NCI-H524 treated with DMSO at 0.1 percent for 48 hours (cell line): ENCODE data around the gene FAM221B.

Source experiments
- DNase-seq: peaks from one replicate; lab custom pipeline; 2025; lab: John Stamatoyannopoulos, UW

Gene FAM221B

DNA sequence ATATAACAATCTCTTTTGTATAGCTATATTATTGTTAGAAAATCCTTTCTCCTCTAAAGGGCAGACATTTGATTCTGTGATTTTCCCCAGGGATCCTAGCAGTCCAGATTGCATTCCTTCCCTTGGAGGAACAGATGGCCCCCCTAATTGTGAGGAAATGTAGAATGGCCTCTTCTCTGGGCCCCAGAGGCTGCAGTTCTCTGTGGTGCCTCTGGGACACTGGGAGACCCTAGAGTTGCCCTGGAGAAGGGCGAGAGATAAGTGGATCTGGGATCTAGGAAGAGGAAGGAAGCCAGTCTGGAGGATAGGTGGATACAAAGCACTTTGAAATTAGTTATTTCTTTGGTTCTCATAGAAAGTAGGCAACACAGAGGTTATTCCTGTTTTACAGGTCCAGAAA, 11.8 kb downstream of the FAM221B start:
- peak; percentile 75 for DNase-seq

DNA sequence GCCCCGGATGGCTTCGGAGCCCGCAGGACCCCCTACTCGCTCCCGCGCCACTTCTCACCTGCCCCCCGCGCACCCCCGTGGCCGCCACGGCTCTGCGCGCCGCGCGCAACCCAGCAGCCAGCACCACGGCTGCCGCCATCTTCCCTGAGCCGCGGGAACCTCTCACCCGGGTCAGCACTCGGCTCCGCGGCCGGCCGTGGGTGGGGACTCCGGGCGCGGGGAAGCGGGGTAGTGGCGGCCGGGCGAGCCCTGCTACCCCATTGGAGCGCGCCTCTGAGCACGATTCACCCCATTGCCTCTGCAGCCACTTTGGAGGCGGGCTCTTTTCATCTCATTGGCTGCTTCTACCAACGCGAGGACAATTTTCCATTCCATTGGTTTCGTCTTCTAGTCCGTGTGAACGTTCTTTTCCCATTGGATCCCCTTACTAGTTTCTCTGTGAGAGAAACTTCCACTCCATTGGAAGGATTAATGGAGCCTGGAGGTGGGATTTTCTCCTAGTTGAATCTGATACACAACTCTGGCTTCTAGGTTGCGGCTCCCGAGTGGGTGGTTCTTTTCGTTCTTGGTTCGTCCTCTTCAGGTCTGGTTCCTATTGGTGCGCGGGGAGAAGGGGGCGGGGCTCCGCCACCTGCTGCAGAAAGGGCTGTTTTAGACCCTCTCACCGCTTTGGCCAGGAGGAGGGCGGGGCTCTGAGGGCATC, 13.5 kb downstream of the FAM221B start, which contains the start of gene HINT2:
Gene HINT2, minus strand, starts transcription at position 202 of the 703 bp plus-strand sequence. Its CDS starts 63 bp downstream, at position 139.
- peak; percentile 98 for DNase-seq

DNA sequence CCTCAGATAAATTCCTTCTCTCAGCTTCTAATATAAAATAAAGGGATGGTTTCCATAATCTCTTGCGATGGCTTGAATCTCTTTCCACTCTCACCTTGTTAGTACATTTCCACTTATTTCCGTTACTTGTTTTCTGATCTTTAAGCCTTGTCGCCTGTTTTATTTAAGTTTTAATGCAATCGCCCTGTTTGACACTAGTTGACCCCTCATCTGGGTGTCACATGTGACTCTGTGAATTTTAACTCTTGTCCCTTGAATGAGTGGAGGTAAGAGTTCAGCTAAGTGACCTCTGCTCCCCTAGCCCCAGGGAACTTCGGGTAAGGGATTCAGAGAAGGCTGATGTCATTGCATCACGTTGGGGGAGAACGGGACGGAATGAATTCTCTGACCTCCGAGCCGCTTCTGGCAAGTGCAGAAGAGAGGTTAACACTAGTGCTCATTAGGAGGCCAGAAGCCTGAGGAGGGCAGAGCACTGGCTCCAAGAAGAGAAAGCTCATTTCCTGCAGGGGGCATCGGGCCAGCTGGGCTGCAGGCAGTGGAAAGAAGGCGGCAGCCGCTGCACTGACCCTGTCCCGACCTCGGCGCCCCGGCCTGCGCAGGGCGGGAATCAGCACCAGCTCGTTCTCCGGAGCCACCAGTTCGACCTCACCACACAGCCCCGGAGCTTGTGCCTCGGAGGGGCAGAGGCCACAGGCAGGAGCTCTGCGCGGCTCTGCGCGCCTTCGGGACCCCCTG, 14.3 kb downstream of the FAM221B start:
- no peak for DNase-seq

DNA sequence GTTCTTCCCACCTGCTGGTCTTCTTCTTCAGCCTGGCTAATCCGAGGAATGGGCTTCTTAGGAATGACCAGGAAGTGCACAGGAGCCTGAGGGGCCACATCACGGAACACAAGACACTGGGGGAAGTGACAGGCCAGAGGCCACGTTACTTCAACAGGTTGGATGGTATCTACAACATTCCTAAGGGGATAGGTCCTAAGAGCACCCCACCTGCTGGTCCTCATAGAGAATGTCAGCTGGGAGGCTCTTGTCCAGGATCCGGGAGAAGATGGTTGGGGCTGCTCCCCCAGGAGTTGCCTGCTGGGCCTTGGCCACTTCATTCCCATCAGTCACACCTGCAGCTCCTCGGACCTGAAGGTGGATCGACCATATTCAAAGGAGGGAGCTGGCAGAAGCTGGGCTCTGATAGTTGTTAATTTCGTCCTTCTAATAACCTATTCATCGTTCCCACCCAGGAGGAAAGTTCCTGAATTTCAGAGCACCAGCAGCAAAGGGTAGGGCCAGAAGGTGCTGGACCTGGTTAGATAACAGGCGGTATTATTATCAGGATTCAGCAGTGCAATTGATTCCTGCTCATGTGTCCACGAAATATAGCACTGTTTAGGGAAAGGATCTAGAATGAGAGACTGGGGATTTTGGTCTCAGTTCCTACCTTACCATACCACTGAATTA, 15.0 kb downstream of the FAM221B start:
- DNase-seq = no peak

DNA sequence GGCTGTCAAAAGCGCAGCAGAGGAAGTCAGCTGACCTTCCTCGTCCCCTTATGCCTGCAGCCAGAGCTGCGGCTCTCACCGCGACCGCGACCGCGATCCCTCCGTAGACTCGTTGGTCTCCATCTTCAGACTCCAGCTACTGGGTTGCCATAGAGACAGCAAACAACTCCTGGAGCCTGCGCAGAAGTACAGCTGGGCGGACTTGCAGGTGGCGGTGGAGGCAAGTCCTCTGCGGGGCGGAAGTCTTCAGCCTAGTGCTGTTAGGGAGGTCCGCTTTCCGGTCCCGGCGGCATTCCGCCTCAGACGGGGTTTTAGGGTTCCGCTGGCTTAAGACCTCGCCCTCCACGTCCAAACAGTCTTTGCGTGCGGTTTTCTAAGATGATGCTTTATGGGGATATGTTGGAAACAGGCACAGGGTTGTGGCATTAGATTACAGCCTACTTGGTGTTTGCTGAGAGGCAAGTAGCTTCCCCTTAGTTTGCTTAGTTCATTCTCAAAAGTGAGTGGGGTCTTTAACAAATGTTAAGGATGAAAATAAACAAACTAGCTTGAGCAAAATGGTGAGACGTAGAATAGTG, 16.4 kb downstream of the FAM221B start, which contains the start of gene SPAG8:
Gene SPAG8, minus strand, starts transcription at position 238 of the 578 bp plus-strand sequence. Its CDS starts 115 bp downstream, at position 123.
- peak; percentile 81 for DNase-seq

DNA sequence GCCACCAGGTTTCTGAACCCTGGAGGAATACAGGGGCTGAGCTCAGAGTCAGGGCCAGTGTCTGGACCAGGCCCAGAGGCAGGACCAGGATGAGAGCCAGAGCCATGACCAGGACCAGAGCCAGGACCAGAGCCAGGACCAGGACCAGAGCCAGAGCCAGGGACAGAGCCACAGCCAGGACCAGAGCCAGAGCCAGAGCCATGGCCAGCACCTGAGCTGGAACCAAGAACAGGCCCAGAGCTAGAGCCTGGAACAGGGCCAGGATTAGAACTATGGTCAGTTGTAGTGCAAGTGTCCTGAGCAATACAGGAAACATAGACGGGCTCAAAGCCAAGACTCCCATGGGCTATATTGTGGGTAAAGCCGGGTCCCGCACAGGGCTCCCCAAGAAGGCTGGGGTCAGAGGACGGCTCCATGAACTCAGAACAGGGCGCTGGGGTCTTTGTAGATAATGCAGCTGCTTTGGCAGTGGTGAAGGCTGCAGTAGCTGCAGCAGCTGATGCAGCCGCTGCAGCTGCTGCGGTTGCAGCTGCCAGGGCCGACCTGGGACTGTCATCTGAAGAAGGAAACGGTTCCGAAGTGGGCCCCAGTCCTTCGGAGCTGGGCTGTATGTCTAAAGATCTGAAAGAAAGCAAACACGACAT, 17.0 kb downstream of the FAM221B start:
- DNase-seq = no peak

DNA sequence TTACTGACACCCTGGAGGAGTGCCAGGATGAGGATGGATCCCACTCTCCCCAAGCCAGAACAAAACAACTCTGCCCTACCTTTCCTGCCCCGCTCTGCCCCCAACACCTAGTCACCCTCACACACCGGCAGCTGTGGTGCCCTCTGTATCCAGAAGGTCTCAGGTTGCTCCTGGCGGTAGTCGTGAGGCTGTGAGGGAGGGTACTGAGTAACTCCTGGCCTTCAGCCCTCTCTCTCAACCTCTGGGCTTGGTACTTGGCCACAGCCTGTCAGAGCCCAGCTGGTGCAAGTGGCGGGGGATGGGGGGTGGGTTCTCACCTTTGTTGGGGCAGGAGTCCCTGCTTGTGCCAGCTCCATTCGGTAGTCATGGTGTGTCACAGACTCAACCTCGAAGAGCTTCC, 18.4 kb downstream of the FAM221B start:
- DNase-seq = no peak

DNA sequence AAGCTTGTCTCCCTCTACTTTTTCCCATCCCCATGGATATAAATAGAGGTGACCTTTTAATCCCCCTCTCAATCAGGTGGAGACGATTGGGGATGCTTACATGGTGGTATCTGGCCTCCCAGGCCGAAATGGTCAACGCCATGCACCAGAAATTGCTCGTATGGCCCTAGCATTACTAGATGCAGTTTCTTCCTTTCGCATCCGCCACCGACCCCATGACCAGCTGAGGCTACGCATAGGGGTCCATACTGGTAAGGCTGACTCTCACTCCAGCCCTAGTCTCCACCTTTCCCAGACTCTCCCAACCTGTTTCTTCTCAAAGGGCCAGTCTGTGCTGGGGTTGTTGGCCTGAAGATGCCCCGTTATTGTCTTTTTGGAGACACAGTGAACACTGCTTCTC, 20.1 kb downstream of the FAM221B start:
- no peak for DNase-seq

DNA sequence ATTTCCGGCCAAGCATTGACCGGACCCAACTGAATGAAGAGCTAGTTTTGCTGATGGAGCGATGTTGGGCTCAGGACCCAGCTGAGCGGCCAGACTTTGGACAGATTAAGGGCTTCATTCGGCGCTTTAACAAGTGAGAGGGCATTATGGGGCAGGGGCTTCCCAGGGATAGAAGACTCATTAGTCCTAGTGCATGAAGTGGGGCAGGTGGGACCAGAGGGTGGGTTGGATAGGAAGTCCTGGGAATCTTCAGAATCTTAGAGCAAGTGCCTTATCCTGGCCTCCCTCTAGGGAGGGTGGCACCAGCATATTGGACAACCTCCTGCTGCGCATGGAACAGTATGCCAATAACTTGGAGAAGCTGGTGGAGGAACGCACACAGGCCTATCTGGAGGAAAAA, 22.4 kb downstream of the FAM221B start:
- DNase-seq = no peak

DNA sequence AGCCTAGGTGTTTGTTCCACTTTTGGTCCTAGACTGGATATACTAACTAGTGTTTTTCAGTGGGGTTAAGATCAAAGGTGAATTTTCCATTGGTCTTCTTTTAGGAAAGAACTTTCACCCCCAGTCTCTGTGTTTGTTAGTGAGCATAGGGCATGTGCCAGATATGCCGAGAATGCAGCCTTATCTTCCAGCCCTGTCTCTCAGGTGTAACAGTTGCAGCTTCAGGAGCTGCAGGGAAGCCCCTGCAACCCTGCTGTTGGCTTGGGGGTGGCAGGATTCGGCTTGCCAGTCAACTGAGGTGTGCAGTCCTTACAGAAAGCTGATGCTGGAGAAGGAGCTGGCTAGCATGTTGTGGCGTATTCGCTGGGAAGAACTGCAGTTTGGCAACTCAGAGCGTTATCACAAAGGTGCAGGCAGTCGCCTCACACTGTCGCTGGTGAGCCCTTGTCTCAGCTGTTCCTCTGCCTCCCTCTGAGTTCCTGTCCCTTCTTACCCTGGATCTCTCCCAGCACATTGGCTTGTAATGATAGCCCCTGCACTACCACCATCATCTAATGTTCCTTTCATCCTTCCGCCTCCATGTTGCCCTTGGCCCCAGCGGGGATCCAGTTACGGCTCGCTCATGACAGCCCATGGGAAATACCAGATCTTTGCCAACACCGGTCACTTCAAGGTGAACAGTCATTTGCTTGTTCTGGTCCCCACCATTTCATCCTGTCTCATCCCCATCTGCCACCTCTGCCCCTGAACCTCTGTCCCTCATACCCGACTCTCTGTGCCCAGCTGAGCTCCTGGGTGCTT, 27.0 kb downstream of the FAM221B start:
- DNase-seq = no peak

DNA sequence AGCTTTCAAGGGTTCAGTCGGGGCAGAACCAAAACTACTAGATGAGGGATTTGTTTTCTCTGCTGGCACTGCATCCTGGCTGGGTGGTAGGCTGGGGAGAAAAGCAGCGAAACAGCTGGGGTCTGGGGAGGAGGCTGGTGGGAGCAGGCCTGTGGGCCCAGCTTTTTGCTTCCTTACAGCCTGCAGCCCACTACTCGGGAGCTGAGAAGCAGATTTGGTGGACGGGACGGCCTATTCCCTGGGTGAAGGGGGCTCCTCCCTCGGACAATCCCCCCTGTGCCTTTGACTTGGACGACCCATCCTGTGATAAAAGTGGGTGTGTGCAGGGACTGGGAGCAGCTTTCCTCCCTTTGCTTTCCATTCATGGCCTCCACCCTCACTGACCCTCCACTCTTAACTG, 28.0 kb downstream of the FAM221B start:
- no peak for DNase-seq

DNA sequence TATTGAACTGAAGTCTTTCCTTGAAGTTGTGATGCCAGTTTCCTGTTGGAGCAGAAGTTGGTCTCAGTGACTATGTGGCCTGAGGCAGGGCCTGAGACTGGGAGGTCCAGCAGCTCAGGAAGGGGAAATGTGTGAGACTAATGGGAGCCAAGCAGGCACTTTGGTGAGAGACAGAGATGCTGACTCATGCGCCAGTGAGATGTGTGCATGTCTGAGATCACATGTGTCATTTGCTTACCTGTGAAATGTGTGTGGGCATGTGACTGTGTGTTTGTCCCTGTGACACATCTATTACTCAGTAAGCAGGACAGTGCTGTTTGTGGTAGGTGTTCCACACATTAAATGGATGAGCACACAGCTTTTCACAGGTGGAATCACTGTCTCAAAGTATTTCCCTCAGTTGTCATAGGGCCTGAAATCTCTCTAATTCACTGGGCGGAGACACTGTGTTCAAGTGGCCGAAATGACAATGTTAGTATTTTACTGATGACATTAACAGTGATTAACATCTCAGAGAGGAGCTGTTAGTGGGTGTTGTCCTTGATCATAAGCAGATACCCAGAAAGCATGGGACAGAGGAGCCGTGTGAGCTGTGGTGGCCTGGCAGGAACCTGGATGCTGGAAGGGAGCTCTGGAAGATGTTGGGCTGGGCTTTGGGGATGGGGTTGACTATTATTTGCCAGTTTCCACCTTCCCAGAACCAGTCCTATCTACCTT, 29.7 kb downstream of the FAM221B start:
- DNase-seq = no peak

DNA sequence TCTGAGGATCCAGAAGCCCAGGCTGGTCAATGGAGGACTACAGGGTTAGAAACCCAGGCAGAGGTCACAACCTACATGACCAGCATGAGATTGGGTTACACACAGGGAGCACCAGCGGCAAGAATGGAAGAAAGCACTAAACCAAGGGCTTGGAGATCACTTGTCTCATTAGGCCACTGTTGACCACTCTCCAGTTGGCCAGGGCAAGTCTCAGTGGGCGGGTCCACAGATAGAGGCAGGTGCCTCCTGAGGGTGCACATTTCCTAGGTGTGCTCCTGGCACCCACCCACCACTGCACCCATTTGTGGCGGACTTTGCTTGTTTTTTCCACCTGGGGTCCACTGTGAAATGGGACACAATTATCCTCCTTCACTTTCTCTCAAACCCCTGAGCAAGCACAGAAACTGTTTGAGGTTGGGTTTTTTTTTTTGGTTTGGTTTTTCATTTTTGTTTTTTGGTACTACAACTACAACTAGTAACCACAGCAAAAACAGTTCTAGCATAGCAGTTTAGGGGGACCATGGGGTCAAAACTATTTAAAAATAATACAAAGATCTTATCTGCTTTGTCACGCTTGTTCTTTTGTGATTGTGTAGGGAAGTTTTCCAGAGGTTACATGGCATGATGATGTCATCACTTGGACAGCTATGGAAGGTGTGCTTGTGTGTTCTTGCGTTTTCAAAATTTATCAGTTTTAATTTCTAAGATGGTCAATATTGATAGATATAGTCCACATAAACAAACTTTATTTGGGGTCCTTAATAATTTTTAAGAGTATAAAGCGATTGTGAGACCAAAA, 31.0 kb downstream of the FAM221B start:
- no peak for DNase-seq

DNA sequence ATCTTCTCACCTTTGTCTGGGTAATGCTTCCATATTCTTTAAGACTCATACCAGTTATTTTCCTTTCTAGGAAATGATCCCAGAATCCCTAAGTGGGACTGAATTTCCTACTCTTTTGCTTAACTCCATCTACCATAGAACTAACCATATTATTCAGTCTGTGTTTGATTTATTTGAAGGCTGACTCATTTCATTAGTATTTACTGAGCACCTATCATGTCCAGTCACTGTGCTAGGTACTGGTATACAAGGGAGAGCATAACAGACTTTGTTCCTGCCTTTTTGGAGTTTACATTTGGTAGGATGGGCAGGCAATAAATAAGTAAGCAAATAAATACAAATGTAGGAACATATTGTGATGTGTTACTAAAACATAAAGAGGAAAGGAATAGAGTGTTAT, 32.8 kb downstream of the FAM221B start:
- DNase-seq = no peak

DNA sequence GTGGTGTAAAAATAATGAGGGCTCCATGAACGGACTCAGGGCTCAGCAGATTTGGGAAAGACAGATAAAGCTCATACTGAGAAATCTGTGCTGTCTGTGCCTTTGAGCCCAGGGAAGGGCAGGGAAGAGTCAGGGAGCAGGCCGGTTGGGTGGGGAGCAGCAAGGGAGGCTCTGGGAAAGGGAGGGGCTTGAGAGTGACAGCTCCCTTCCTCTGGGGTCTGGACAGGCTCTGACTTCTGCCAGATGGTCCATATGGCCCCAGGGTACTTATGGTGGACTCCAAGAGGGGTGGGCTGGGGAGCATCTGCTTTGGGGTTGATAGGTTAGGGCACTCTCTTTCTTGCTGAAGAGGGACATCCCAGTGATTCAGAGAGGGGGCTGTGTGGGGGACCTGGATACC, 35.1 kb downstream of the FAM221B start:
- DNase-seq = peak; percentile 42

DNA sequence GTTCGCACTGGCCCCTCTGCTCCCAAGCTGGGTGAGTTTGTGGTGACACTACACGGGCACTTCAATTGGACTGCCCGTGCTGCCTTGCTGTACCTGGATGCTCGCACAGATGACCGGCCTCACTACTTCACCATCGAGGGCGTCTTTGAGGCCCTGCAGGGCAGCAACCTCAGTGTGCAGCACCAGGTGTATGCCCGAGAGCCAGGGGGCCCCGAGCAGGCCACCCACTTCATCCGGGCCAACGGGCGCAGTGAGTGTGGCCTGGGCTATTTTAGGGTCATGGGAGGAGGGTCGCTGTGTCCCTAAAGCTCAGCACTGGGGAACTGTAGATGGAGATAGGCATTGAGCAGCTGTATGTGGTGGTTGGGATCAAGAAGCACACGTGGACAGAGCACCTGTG, 35.7 kb downstream of the FAM221B start:
- DNase-seq = no peak

DNA sequence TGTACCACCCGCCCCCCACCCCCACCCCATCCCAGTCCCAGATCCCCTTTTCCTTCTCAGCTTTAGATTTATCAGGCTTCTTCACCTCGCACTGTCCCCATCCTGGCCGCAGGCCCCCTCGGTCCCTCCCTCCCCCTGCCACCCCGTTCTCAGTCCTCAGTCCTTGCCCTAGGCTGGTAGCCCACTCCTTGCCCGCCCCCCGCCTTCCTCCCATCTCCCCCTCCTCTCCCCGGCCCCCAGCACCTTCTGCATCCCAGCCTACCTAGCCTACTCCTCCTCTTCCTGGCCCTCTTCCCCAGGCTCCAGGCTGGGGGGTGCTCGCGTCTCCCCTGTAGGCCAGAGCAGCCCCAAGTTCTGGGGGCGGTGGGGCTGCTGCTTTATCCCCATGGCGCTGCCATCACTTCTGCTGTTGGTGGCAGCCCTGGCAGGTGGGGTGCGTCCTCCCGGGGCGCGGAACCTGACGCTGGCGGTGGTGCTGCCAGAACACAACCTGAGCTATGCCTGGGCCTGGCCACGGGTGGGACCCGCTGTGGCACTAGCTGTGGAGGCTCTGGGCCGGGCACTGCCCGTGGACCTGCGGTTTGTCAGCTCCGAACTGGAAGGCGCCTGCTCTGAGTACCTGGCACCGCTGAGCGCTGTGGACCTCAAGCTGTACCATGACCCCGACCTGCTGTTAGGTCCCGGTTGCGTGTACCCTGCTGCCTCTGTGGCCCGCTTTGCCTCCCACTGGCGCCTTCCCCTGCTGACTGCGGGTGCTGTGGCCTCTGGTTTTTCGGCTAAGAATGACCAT, 36.3 kb downstream of the FAM221B start:
- DNase-seq = no peak

DNA sequence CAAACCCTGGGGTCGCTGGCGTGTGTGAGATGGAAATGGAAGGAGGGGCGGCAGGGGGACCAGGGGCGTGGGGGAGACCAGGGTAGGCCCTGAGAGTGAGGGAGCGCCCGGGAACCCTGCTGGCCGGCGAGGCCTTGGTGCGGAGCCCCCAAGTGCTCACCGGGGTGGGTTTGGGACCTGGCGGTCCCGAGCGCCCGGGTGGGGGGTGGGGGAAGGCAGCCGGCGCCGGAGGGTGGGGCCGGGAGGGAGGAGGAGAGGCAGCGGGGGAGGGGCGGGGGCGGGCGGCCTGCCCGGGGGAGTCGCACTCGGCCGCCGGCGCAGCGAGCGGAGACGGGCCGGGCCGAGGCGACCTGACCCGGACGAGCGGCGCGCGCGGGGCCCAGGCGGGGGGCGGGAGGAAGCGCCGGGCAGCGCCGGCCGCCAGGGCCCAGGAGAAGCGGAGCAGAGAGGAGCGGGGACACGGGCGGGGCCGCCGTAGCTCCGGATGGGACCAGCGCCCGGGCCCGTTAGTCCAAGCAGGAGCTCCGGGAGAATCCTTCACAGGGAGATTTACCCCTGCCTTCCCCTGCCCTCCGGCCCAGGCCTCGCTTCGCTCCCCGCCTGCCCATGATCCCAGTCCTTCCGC, 37.1 kb downstream of the FAM221B start, which contains the start of gene NPR2:
Gene NPR2, plus strand, starts transcription at position 295 of the 625 bp plus-strand sequence. CDS start 818 bp downstream, outside the sequence.
- DNase-seq = no peak
